C4-2B (cell line): Measurements from ENCODE around the gene CCT3.

Experiments
- CTCF ChIP-seq: fragments of 450-650 bp; conservative IDR thresholded peaks from 2 replicates; pipeline ENCODE4 v1.5.1; 2017; ENCODE audit warnings: mild to moderate bottlenecking
- ZFX ChIP-seq: fragments of 450-650 bp; IDR thresholded peaks from 2 replicates; pipeline ENCODE4 v1.6.1; 2017

DNA sequence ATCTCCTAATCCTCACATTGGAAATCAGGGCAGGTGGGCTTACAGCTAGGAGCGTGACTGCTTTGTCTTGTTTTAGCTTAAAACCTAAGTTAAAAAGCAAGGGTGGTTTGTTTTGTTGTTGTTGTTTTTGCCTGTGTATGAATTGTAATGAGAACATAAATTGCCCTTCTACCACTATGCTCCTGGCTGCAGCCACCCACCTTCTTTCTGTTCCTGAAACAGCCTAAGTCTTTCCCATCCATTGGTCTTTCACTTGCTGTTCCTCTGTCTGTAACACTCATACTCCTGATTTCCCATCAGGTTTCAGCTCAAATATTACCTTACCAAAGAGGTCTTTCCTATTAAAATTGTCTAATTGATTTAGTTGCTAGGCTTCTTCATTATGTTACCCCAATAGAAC lies 54.6 kb downstream of the CCT3 start:
- TF ChIP-seq ZFX: no peak
- TF ChIP-seq CTCF: no peak
